ENCODE results near the gene GRHL1. TPM values are rescaled to one million over a fixed set of nuclear protein-coding genes. Genes with fewer than 3 reads are reported as not detected.

GRHL1 gene
- total RNA-seq, 4 donors from 2014 or later, result 112 to 233 (median 121) TPM

DNA sequence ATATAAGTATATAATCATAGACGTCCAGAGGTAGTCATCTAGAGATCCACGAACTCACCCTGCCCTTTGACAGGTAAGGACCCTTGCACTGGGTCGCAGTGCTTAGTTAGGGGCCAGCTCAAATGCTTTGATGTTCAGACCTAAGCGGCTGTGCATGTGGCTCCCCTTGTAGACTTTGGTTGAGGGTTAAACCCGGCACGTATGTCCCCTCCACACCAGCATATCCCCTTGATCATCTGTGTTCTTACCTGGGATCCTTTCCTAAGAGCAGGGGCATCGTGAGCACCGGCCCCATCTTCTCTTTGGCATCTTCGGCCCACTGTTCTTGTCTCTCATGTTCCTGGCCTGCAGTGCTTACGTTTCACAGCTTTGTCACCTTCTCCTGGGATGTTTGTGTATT is 31.4 kb downstream of the GRHL1 start:
- H3K27ac ChIP-seq, result peak overlapping the region; percentile 8
- 76% methylated on average over 9 of the region's 10 CpGs for WGBS
- no peaks in the 10 kb centered on the region for H3K9me3 ChIP-seq
- no peaks in the 10 kb centered on the region for H3K27me3 ChIP-seq
- H3K4me3 ChIP-seq, result no peak overlapping the region
- peaks cover 37% of the 10 kb centered on the region for H3K4me1 ChIP-seq
- no peak for TF ChIP-seq POLR2A (IDR thresholded peaks at IDR 0.05)
- no peak for TF ChIP-seq CTCF (IDR thresholded peaks at IDR 0.05)
- TF ChIP-seq POLR2AphosphoS5 (IDR thresholded peaks at IDR 0.05), result no peak
- no peak for TF ChIP-seq EP300 (IDR thresholded peaks at IDR 0.05)
- peaks cover 15% of the 10 kb centered on the region for H3K36me3 ChIP-seq
- DNase-seq (ENCODE audit: low spot score in 2 of 2), result no peak

- 62% methylated on average over 15 of the region's 15 CpGs for WGBS
- H3K4me3 ChIP-seq, result no peak overlapping the region
- no peaks in the 10 kb centered on the region for H3K27me3 ChIP-seq
- peak overlapping the region; percentile 61 for H3K27ac ChIP-seq
- no peak for DNase-seq (ENCODE audit: low spot score in 2 of 2)
- TF ChIP-seq EP300 (IDR thresholded peaks at IDR 0.05) (no peak), POLR2A (IDR thresholded peaks at IDR 0.05) (no peak), CTCF (IDR thresholded peaks at IDR 0.05) (no peak), POLR2AphosphoS5 (IDR thresholded peaks at IDR 0.05) (no peak)
- peaks cover 14% of the 10 kb centered on the region for H3K36me3 ChIP-seq
- no peaks in the 10 kb centered on the region for H3K9me3 ChIP-seq
- H3K4me1 ChIP-seq, result peaks cover 37% of the 10 kb centered on the region
Measured at GRCh38 chr2:9983401-9984216, 32.1 kb downstream of the GRHL1 start.

- TF ChIP-seq POLR2A (IDR thresholded peaks at IDR 0.05), result no peak
- peak; percentile 74 to 87 for TF ChIP-seq CTCF (IDR thresholded peaks at IDR 0.05)
- no peak for DNase-seq (ENCODE audit: low spot score in 2 of 2)
- Histone ChIP-seq H3K4me3 (no peak overlapping the region), H3K36me3 (peaks cover 14% of the 10 kb centered on the region), H3K27ac (peak overlapping the region; percentile 61), H3K4me1 (peaks cover 37% of the 10 kb centered on the region), H3K27me3 (no peaks in the 10 kb centered on the region), H3K9me3 (no peaks in the 10 kb centered on the region)
- WGBS, result 8% methylated on average over 7 of the region's 7 CpGs
Measured at GRCh38 chr2:9984217-9984739, 32.8 kb downstream of the GRHL1 start.

- Histone ChIP-seq H3K4me1 (peaks cover 37% of the 10 kb centered on the region), H3K4me3 (no peak overlapping the region), H3K27me3 (no peaks in the 10 kb centered on the region), H3K36me3 (peaks cover 14% of the 10 kb centered on the region), H3K27ac (peak overlapping the region; percentile 61), H3K9me3 (no peaks in the 10 kb centered on the region)
- WGBS, result 71% methylated on average over 6 of the region's 6 CpGs
- TF ChIP-seq CTCF (IDR thresholded peaks at IDR 0.05) (no peak), POLR2A (IDR thresholded peaks at IDR 0.05) (no peak)
- DNase-seq (ENCODE audit: low spot score in 2 of 2), result no peak
Measured at GRCh38 chr2:9984871-9985480, 33.5 kb downstream of the GRHL1 start.

Measured in suprapubic skin (tissue), 4 donors.